Stimulated activated CD8-positive, alpha-beta memory T cell treated with anti-CD3 and anti-CD28 coated beads, Interleukin-7, amount 100 ng/mL, for 24 hours (primary cell): ENCODE results near the gene DCN.
"Not testable (repeated sequence)": the region's sequence is repeated elsewhere in the genome, so short reads cannot be mapped to it uniquely, and the experiment has no call there.

ENCODE experiments used
- DNase-seq: peaks from one replicate; pipeline ENCODE4 v3.0.0-alpha.2; 2020; ENCODE audit warnings: low read depth

DCN gene, protein sequence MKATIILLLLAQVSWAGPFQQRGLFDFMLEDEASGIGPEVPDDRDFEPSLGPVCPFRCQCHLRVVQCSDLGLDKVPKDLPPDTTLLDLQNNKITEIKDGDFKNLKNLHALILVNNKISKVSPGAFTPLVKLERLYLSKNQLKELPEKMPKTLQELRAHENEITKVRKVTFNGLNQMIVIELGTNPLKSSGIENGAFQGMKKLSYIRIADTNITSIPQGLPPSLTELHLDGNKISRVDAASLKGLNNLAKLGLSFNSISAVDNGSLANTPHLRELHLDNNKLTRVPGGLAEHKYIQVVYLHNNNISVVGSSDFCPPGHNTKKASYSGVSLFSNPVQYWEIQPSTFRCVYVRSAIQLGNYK

DNA sequence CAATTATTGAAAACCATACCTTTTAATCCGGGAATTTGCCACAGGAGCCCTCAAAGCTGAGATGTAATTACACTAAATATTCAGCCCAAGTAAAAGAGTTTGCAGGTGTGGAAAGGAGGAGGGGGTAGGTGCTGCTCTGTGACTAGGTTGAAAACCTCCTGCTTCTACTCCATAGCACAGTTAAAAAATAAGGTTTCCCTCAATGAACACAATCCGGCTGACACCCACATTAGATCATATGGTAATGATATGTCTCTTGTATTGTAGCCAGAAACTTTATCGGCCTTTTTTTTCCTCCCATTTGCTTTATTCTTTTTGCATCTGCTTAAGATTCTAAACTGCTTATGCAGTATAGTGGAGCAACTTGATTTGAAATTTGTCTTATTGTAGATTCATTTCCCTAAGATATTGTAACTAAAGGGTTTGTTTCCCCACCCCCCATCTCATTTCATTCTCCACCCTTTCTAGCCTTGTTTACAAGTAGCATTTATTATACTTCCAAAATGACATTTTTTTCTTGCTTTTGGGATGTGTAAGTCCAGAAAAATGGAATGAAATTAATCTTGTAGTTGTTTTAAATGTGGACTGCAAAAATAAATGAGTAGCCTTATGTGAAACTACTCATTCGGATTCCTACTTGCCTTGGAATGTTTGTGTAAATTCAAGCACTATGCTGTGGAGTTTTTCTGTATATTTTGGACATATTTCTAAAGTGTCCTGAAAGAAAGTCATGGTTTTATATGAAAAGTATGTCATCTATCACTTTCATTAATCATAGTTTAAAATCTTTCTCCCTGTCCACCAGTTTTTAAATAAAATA lies at the start of gene DCN:
TSS of gene DCN (minus strand) at position 182 of the 820 bp plus-strand sequence. CDS start 4,265 bp downstream, outside the sequence.
- no peak for DNase-seq

GRCh38 chr12:91230841-91231240 lies 48.2 kb upstream of the DCN start:
- no peak for DNase-seq

GRCh38 chr12:91226951-91227350 lies 44.3 kb upstream of the DCN start:
- DNase-seq, result no peak

GRCh38 chr12:91225316-91225715 lies 42.7 kb upstream of the DCN start:
- no peak for DNase-seq

GRCh38 chr12:91224401-91224800 lies 41.8 kb upstream of the DCN start:
- no peak for DNase-seq

DNA sequence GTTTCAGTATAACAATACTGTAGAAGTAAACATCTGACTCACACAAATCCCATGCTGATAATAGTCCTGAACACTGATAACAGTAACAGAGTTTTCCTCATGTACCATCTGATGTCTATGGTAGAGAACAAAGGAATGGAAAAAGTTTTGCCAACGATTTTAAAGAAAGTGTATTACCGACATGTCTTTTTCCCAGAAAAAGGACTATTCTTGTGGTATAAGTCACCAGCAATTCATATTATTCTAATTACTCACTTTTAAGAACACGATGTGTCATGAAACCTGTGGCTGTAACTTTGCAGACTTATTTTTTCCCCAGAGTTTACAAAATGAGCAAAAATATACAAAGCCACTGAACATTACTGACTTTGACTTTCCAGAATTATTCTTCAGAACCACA lies 40.1 kb upstream of the DCN start:
- no peak for DNase-seq

DNA sequence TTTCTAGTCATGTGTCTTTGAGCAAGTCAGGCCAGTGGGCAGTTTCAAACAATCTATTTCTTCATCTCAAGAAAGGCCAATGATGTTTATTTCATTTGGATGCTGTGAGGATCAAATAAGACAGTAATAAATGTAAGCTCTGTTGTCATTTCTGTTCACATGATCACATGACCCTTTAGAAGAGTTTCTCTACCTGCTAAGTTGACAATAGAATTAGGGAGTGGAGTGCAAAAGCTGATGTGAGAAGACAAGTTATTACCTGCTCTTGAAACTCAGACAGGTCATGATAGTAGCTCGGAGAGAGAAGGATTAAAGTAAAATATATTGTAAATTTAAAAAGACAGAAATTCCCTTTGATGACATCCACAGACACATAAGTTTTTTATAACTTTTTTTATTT lies 37.3 kb upstream of the DCN start:
- no peak for DNase-seq

DNA sequence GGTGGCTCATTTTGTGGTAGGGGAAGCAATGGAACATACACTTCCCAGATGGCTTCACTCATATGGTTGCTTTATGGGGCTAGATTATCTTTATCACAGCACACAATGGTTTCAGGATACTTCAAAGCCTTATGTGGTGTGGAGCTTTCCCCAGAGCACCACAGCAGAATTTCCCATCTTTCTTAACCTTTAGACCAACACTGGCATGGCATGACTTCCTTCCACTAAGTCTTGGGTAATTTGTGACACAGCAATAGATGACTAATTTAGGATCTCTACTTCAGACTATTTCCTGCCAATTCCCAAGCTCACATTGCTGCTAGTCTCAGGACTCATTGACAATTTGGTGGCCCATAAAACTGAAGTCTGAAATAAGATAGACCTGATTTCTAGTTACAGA lies 36.9 kb upstream of the DCN start:
- no peak for DNase-seq

- DNase-seq, result no peak
Observed at GRCh38 chr12:91216871-91217270, 34.3 kb upstream of the DCN start.

- DNase-seq, result no peak
Observed at GRCh38 chr12:91215940-91216454, 33.4 kb upstream of the DCN start.

- DNase-seq, result no peak
Observed at GRCh38 chr12:91211866-91212265, 29.2 kb upstream of the DCN start.

- DNase-seq, result no peak
Observed at GRCh38 chr12:91210618-91211017, 28.0 kb upstream of the DCN start.

DNA sequence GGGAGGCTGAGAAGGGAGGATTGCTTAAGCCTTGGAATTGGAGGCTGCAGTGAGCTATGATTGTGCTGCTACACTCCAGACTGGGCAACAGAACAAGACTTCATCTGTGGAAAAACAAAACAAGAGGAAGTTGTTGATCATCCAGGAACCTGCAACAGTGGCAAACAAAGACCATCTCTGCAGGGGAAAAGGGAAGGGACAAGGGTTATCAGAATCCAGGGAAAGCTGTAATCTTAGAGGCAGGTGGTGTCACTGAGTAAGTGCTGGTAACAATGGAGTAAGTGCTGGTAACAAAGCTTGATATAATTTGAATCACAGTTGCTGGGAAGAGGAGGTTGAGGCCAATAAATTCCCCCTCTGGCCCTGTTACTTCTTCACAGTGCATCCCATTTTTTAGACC lies 27.5 kb upstream of the DCN start:
- no peak for DNase-seq

GRCh38 chr12:91207301-91207700 lies 24.7 kb upstream of the DCN start:
- DNase-seq, result not testable (repeated sequence)

GRCh38 chr12:91205811-91206210 lies 23.2 kb upstream of the DCN start:
- DNase-seq, result no peak

- no peak for DNase-seq
Observed at GRCh38 chr12:91204421-91204820, 21.8 kb upstream of the DCN start.

- no peak for DNase-seq
Observed at GRCh38 chr12:91203610-91204009, 21.0 kb upstream of the DCN start.

DNA sequence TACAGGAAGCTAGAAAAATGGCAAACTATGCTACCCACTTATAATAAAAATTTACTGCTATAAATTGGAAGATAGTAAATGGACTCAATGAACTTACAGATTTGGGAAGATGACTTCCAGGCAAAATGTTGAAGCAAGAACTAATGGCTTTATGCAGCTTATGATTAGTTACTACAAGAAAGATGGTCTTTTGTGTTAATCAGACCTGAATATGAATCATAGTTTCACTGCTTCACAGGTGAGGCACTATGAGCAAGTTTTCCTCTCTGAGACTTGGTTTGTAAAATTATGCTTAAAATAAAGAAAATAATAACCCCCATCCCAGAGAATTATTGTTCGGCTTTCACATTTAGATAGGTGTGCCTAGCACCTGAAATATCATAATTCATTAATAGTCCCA lies 19.8 kb upstream of the DCN start:
- no peak for DNase-seq

GRCh38 chr12:91196436-91196835 lies 13.8 kb upstream of the DCN start:
- no peak for DNase-seq

DNA sequence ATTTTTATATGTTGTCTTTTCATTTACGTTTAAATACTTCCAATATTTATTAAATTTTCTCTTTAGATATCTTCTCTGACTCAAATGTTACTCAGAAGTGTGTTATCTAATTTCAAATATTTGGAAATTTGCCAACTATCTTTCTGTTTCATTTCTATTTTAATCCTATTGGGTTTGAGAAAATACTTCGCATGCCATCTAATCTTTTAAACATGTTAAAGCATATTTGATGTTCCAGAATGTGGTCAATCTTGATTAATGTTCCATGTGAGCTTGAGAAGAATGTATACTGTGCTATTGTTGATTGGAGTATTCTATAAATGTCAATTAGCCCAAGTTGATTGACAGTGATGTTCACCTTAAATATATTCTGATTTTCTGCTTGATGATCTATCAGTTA lies 11.9 kb upstream of the DCN start:
- no peak for DNase-seq

DNA sequence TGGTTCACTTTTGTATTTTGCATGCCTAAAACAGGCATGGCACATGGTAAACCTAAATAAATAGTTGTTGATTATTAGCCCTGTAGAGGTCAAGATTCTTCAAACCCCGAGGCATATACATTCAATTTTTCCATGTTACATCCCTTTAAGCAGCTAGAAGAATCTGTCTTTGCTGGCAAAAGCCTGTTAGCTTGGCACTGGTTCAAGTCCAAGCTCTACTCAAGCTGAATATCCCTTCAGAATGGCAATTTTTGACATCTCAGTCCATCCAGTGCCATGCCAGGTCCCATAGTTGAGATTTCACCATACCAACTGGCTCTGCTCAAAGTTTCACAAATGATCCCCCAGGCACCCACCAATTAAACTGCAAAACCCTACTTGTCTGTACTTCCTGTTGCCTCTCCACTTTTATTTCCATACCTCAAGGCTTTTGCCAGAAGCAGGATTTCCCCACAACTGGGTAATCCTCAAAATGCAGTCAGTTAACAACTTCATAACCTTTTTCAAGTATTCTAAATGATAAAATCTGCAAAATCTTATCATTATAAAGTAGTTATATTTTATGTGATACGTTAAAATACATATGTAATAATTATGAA lies 9.0 kb upstream of the DCN start:
- no peak for DNase-seq

DNA sequence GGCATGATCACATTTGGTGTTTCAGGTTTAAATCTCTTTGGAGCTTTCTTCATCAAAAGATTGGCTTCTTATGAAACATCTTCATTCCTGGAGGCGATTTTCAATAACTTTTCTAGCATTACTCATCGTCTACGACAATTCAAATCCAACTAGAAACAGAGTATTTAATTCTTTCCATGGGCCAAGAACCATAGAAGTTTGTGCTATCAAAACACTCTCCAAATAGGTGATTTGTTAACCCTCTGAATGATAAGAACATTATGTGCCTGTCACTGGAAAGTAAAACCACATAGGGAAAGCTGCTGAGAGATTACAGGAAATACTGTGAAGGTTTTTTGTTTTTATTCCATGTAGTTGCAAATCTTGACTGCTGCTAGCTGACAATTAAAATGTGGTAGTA lies 6.9 kb upstream of the DCN start:
- DNase-seq, result no peak

DNA sequence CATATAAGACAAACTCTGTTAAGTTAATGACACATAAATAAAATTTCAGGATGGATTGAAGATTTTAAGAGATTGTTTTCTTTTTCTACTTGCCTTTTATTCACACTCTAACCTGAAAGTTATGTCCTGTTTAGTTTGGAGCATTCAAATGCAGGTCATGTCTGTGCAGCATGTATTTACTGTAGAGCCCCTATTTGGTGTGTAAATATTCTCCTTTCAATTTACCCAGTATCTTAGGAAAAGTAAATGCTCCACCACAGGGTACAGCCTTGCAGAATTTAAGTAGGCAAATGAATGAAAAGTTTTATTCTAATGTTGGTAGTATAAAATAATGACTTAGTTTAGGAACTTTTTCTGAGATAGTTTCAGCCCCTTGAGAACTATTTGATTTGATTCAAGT lies 6.2 kb upstream of the DCN start:
- DNase-seq, result no peak
